ENCODE measurements around the gene TRAPPC12. TPM values are rescaled to one million over a fixed set of nuclear protein-coding genes. Genes with fewer than 3 reads are reported as not detected.

Gene TRAPPC12
- polyA plus RNA-seq, 1 donor from 2014 or later = 76.2 TPM

- H3K27ac ChIP-seq (ENCODE audit: low read length) = no peak overlapping the region
- H3K9me2 ChIP-seq (ENCODE audit: insufficient read depth, low read length) = no peaks in the 10 kb centered on the region
- H3K9me3 ChIP-seq (ENCODE audit: low read length) = no peaks in the 10 kb centered on the region
- H3K9ac ChIP-seq (ENCODE audit: low read length) = peak overlapping the region; percentile 84
- H3K4me3 ChIP-seq (ENCODE audit: low read length) = peak overlapping the region; percentile 81
- H2AFZ ChIP-seq (ENCODE audit: low read depth, low read length) = no peak overlapping the region
- no peaks in the 10 kb centered on the region for H3K27me3 ChIP-seq (ENCODE audit: insufficient read depth, low read depth, low read length)
- no peak for TF ChIP-seq REST (IDR thresholded peaks at IDR 0.05; ENCODE audit: borderline replicate concordance)
- TF ChIP-seq EZH2 (IDR thresholded peaks at IDR 0.05; ENCODE audit: borderline replicate concordance, insufficient read depth, low read length, poor library complexity, severe bottlenecking) = no peak
- TF ChIP-seq, protein P1, sequence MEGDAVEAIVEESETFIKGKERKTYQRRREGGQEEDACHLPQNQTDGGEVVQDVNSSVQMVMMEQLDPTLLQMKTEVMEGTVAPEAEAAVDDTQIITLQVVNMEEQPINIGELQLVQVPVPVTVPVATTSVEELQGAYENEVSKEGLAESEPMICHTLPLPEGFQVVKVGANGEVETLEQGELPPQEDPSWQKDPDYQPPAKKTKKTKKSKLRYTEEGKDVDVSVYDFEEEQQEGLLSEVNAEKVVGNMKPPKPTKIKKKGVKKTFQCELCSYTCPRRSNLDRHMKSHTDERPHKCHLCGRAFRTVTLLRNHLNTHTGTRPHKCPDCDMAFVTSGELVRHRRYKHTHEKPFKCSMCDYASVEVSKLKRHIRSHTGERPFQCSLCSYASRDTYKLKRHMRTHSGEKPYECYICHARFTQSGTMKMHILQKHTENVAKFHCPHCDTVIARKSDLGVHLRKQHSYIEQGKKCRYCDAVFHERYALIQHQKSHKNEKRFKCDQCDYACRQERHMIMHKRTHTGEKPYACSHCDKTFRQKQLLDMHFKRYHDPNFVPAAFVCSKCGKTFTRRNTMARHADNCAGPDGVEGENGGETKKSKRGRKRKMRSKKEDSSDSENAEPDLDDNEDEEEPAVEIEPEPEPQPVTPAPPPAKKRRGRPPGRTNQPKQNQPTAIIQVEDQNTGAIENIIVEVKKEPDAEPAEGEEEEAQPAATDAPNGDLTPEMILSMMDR (IDR thresholded peaks at IDR 0.05; ENCODE audit: poor library complexity, severe bottlenecking) = no peak
- TF ChIP-seq SMC3 (conservative IDR thresholded peaks at IDR 0.05; ENCODE audit: poor library complexity) = no peak
- no peak for TF ChIP-seq POLR2AphosphoS5 (IDR thresholded peaks at IDR 0.05)
- no peak for TF ChIP-seq EP300 (conservative IDR thresholded peaks at IDR 0.05; ENCODE audit: poor library complexity, severe bottlenecking)
- no peak for TF ChIP-seq MXI1 (conservative IDR thresholded peaks at IDR 0.05; ENCODE audit: poor library complexity, severe bottlenecking)
- TF ChIP-seq RAD21 (conservative IDR thresholded peaks at IDR 0.05) = no peak
- TF ChIP-seq TAF1 (IDR thresholded peaks at IDR 0.05; ENCODE audit: low read depth) = no peak
- H3F3A ChIP-seq (ENCODE audit: insufficient read depth, low read length, poor library complexity, severe bottlenecking) = no peaks in the 10 kb centered on the region
- H4K20me1 ChIP-seq (ENCODE audit: insufficient read depth) = no peaks in the 10 kb centered on the region
- H3K79me2 ChIP-seq (replicated peaks; ENCODE audit: insufficient read depth, low read length) = peaks cover 28% of the 10 kb centered on the region
- peak overlapping the region; percentile 81 for H3K4me2 ChIP-seq (ENCODE audit: low read length)
- H3K36me3 ChIP-seq (ENCODE audit: insufficient read depth, low read length) = no peaks in the 10 kb centered on the region
These were observed 2.7 kb upstream of the TRAPPC12 start for GRCh38 chr2:3376821-3377220.

DNA sequence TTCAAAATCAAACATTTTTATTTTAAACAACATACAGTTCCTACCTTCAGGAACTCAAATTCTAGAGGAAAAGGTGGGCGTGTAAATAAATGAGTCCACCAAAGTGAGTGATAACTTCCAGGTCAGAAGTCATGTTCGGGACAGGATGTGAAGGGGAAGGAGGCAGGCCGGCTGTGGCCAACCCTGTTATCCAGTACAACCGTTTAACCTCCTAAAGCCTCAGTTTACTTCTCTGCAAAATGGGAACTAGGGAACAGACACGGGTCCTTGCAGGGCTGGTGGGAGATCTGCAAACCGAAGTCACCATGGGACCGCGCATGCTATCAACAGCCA lies 2.2 kb upstream of the TRAPPC12 start:
- H3K27me3 ChIP-seq (ENCODE audit: insufficient read depth, low read depth, low read length) = no peaks in the 10 kb centered on the region
- H3K27ac ChIP-seq (ENCODE audit: low read length) = peak overlapping the region; percentile 91
- peak overlapping the region; percentile 84 for H3K9ac ChIP-seq (ENCODE audit: low read length)
- peak overlapping the region; percentile 81 for H3K4me3 ChIP-seq (ENCODE audit: low read length)
- H3F3A ChIP-seq (ENCODE audit: insufficient read depth, low read length, poor library complexity, severe bottlenecking) = no peaks in the 10 kb centered on the region
- H4K20me1 ChIP-seq (ENCODE audit: insufficient read depth) = no peaks in the 10 kb centered on the region
- no peaks in the 10 kb centered on the region for H3K36me3 ChIP-seq (ENCODE audit: insufficient read depth, low read length)
- TF ChIP-seq, protein P1 (IDR thresholded peaks at IDR 0.05; ENCODE audit: poor library complexity, severe bottlenecking) = no peak
- TF ChIP-seq MXI1 (conservative IDR thresholded peaks at IDR 0.05; ENCODE audit: poor library complexity, severe bottlenecking) = no peak
- peak overlapping the region; percentile 79 for H2AFZ ChIP-seq (ENCODE audit: low read depth, low read length)
- peaks cover 29% of the 10 kb centered on the region for H3K79me2 ChIP-seq (replicated peaks; ENCODE audit: insufficient read depth, low read length)
- H3K4me2 ChIP-seq (ENCODE audit: low read length) = peak overlapping the region; percentile 81
- H3K9me3 ChIP-seq (ENCODE audit: low read length) = no peaks in the 10 kb centered on the region
- no peaks in the 10 kb centered on the region for H3K9me2 ChIP-seq (ENCODE audit: insufficient read depth, low read length)
